SJSA1 (cell line): ENCODE measurements around the gene LRPAP1. TPM values are rescaled to one million over a fixed set of nuclear protein-coding genes. Genes with fewer than 3 reads are reported as not detected.
"Not testable (repeated sequence)": the region's sequence is repeated elsewhere in the genome, so short reads cannot be mapped to it uniquely, and the experiment has no call there.

Experiments used
- DNase-seq, 2 experiments: peaks; one replicate each; pipeline ENCODE4 v3.0.0-alpha.2; 2015 to 2020; ENCODE audit warnings: low spot score in 2 of 2, low read depth in 1 of 2
- H3K27ac ChIP-seq: fragments of 250-450 bp; sonication (Bioruptor Pico); 2 replicates; pipeline ENCODE4 v1.5.1; 2020; ENCODE audit warnings: mild to moderate bottlenecking, moderate library complexity
- H3K27me3 ChIP-seq: fragments of 250-450 bp; sonication (Bioruptor Pico); replicated peaks from 2 replicates; pipeline ENCODE4 v1.5.1; 2020; ENCODE audit warnings: mild to moderate bottlenecking, moderate library complexity
- H3K36me3 ChIP-seq: fragments of 250-450 bp; sonication (Bioruptor Pico); 2 replicates; pipeline ENCODE4 v1.5.1; 2020; ENCODE audit warnings: mild to moderate bottlenecking
- H3K4me1 ChIP-seq: fragments of 250-450 bp; sonication (Bioruptor Pico); replicated peaks from 2 replicates; pipeline ENCODE4 v1.6.1; 2021; ENCODE audit warnings: mild to moderate bottlenecking
- H3K4me3 ChIP-seq: fragments of 250-450 bp; sonication (Bioruptor Pico); 2 replicates; pipeline ENCODE4 v1.5.1; 2020; ENCODE audit warnings: mild to moderate bottlenecking
- H3K9me3 ChIP-seq: fragments of 250-450 bp; sonication (Bioruptor Pico); replicated peaks from 2 replicates; pipeline ENCODE4 v1.5.1; 2020; ENCODE audit warnings: mild to moderate bottlenecking
- total RNA-seq: library from RNA; depleted of rRNA; stranded (reverse); fragments of >200 nt; shearing (Covaris generic); gene quantifications from 2 replicates; pipeline ENCODE4 v1.2.3, GENCODE V29; 2014; rRNA removed

LRPAP1 gene
- total RNA-seq, 1 experiment from 2014 or later: 148 TPM

DNA sequence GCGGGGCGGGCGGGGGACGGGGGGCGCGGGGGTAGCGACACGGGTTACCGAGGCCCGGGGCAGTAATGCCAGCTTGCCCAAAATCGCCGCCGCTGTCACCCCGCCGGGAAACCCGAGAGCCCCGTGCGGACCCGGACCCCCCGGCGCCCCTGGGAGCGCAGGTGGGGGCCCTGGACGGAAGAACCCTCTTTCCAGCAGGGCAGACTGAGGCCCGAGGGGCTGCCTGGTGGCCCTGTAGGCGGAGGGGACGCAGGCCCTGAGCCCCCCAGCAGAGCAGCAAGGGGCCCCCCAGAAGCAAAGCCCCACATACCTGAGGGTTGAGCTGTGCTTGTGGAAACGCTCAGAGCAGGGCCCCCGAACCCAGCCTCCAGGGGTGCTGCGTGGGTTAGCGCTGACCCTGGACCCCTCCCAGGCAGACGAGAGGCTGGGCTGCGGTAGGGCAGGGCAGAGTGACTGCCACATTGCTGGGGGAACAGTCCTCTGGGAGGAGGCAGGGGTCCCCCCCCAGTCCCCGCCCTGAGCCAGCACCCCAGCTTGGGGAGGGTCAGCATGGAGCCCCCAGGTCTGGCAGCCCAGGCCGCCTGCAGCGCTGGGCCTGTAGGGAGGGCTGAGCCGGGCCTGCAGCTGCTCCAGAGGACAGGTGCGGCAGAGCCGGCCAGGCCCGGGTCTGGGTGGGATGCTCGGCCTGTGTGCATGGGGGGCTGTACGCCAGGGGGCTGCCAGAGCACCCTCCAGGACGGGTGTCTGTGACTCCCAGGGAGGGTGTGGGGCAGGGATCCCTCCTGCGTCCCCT, 68.5 kb downstream of the LRPAP1 start:
- H3K4me1 ChIP-seq: no peaks in the 10 kb centered on the region
- H3K36me3 ChIP-seq: no peaks in the 10 kb centered on the region
- no peak overlapping the region for H3K4me3 ChIP-seq
- H3K27ac ChIP-seq: no peak overlapping the region
- no peaks in the 10 kb centered on the region for H3K9me3 ChIP-seq
- no peaks in the 10 kb centered on the region for H3K27me3 ChIP-seq
- DNase-seq: no peak

- no peak for DNase-seq
- no peaks in the 10 kb centered on the region for H3K9me3 ChIP-seq
- H3K36me3 ChIP-seq: no peaks in the 10 kb centered on the region
- H3K4me3 ChIP-seq: no peak within 1 kb of the TSS
- H3K27ac ChIP-seq: no peak within 1 kb of the TSS
- no peaks in the 10 kb centered on the region for H3K4me1 ChIP-seq
- H3K27me3 ChIP-seq: no peaks in the 10 kb centered on the region
Observed at GRCh38 chr4:3462790-3463415, 69.3 kb downstream of the LRPAP1 start, which contains the start of gene DOK7. Gene DOK7, plus strand, starts transcription at chr4:3463306. Its CDS starts 70 bp downstream, at chr4:3463376.

DNA sequence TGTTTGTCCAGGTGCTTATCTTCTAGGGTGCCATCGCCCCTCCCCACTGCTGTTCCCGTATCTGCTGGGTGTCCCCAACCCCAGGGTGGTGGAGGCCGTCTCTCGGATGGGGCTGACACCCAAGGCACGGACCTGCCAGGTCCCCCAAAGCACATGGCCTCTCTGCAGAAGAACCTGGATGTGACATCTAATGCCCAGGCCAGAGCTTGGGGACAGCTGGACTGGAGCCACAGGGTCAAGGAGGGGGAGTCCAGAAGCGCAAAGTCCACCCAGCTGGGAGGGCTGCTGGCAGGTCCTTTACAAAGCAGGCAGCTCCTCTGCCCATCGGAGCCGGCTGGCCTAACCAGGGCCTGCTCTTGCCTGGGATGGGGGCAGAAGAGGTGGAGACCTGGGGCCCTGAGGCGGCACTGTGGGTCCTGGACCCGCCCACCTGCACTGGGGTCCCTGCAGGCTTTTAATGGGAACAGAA, 69.9 kb downstream of the LRPAP1 start:
- Histone ChIP-seq H3K27me3 (no peaks in the 10 kb centered on the region), H3K36me3 (no peaks in the 10 kb centered on the region), H3K27ac (no peak overlapping the region), H3K4me1 (no peaks in the 10 kb centered on the region), H3K9me3 (no peaks in the 10 kb centered on the region), H3K4me3 (no peak overlapping the region)
- DNase-seq: no peak

DNA sequence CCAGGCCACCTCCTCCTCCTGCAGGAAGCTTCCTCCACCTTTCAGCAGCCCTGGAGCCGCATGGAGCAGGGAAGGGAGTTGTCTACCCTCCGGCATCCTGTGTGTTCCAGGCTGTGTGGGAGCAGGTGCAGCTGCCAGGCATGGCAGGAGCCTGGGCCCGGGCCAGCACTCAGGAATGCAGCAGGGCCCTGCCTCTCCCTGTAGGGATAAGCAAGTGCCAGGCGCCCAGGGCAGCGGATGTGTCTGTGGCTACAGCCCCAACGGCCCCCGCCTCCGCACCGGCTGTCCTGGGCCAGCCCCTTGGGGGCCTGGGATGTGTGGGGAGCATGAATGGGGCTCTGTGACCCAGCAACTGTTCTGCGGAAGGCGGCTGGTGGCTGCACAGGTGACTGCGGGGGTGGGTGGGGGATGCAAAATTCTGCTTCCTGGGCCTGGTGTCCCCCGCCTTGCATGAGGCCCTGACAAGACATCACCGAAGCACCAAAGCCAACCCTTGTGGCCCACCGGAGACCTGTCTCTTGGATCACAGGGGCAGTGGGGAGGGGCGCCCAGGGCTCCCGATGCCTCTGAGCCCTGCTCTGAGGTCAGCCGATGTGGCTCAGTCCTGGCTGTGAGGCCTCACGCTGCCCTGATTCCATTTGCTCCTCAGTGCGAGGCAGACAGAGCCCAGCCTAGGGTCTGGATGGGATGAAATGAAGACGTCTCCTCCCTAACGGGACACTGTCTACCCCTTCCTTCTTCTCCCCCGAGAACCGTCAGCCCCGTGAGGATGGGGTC, 70.5 kb downstream of the LRPAP1 start:
- no peak for DNase-seq
- H3K27me3 ChIP-seq: no peaks in the 10 kb centered on the region
- H3K4me3 ChIP-seq: no peak overlapping the region
- no peaks in the 10 kb centered on the region for H3K36me3 ChIP-seq
- H3K27ac ChIP-seq: no peak overlapping the region
- no peaks in the 10 kb centered on the region for H3K9me3 ChIP-seq
- H3K4me1 ChIP-seq: no peaks in the 10 kb centered on the region

DNA sequence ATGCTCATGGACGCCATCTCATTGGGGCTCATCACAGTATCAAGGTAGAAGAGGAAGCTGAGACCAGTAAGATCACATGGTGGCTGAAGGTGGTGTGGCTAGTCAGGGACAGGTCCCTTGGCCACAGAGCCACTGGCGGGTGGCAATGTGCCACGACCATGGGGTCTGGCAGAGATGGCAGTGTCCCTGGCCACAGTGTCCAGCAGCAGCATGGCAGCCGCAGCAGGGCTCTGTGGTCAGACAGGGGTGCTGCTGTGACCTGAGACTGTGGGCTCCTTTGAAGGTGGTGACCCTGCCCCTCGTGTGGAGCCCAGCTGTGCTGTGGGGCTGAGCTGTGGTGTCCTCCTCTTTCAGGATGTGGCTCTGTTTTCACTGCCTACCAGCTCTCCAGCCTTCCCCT, 71.3 kb downstream of the LRPAP1 start:
- Histone ChIP-seq H3K36me3 (no peaks in the 10 kb centered on the region), H3K27ac (no peak overlapping the region), H3K27me3 (no peaks in the 10 kb centered on the region)

GRCh38 chr4:3459156-3459555, 73.1 kb downstream of the LRPAP1 start:
- not testable (repeated sequence) for H3K36me3 ChIP-seq, H3K4me1 ChIP-seq, H3K27me3 ChIP-seq, H3K9me3 ChIP-seq, H3K4me3 ChIP-seq, H3K27ac ChIP-seq, DNase-seq

More for the DNA sequence above, 71.3 kb downstream of the LRPAP1 start:
- Histone ChIP-seq H3K4me1 (no peaks in the 10 kb centered on the region), H3K4me3 (no peak overlapping the region), H3K9me3 (no peaks in the 10 kb centered on the region)
- DNase-seq: no peak

- no peaks in the 10 kb centered on the region for H3K36me3 ChIP-seq
- no peak overlapping the region for H3K27ac ChIP-seq
- H3K4me1 ChIP-seq: no peaks in the 10 kb centered on the region
- no peaks in the 10 kb centered on the region for H3K9me3 ChIP-seq
- no peak overlapping the region for H3K4me3 ChIP-seq
- H3K27me3 ChIP-seq: no peaks in the 10 kb centered on the region
- DNase-seq: no peak
Observed at GRCh38 chr4:3458371-3458770, 73.9 kb downstream of the LRPAP1 start.

DNA sequence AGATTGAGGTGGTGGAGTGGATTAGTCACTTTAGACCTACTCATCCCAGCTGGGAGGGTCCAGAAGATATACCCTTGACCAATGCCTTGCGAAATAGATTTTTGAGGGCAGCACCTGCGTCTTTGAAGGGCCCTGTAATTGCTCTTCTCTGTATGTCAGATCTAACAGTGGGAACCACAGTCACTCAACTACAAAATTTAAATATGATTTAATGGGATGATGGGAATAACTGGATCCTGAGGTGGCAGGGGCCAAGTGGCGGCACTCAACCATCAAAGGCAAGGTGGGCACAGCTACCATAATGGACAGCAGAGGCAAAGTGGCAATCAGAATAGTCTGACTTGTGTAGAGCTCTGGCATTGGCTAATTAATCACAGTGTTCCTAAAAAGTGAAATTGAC, 76.6 kb downstream of the LRPAP1 start:
- H3K27ac ChIP-seq, H3K27me3 ChIP-seq, H3K36me3 ChIP-seq, H3K9me3 ChIP-seq, DNase-seq, H3K4me3 ChIP-seq: not testable (repeated sequence)
- H3K4me1 ChIP-seq: peaks cover 11% of the 10 kb centered on the region

Other genes with a start within 250 kb of the LRPAP1 start
- gene RGS12, start 239.4 kb downstream of the LRPAP1 start, total RNA-seq: 48.5 and 79.6 TPM in 2 replicates
- 0.42 TPM in 1 of 2 replicates, not detected in the other for gene HGFAC, start 90.5 kb downstream of the LRPAP1 start, total RNA-seq
- gene DOK7, start 69.1 kb downstream of the LRPAP1 start, total RNA-seq: 0.05 TPM in 1 of 2 replicates, not detected in the other
- not detected in 2 replicates for gene ADRA2C, start 234.0 kb upstream of the LRPAP1 start, total RNA-seq